Hematopoietic multipotent progenitor cell treated with erythropoietin and hydrocortisone succinate and interleukin-3 and kit ligand, for 4 days (in vitro differentiated cells): Measurements from ENCODE around the gene HS6ST3.
"Not testable (repeated sequence)": the region's sequence is repeated elsewhere in the genome, so short reads cannot be mapped to it uniquely, and the experiment has no call there.

ENCODE experiments used
- DNase-seq: peaks from one replicate; pipeline ENCODE4 v3.0.0-alpha.2; 2015

The HS6ST3 gene

DNA sequence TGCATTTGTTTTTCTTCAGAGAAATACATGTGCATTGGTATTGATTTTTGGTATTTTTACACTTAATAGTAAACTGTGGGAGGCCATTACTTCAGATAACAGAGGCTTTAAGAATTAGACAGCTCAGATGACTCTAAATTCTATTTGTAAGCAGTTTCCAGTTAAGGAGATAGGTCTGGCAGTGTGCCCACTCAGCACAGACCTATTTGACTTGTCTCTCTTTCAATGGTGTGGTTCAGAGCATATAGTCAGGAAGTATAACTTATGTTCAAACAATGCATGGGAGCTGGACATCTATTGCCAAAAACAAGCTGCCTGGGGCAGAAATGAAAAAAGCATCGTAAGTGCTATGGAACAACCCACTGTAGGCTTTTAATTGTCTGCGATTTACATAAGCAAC, 370.7 kb downstream of the HS6ST3 start:
- no peak for DNase-seq

DNA sequence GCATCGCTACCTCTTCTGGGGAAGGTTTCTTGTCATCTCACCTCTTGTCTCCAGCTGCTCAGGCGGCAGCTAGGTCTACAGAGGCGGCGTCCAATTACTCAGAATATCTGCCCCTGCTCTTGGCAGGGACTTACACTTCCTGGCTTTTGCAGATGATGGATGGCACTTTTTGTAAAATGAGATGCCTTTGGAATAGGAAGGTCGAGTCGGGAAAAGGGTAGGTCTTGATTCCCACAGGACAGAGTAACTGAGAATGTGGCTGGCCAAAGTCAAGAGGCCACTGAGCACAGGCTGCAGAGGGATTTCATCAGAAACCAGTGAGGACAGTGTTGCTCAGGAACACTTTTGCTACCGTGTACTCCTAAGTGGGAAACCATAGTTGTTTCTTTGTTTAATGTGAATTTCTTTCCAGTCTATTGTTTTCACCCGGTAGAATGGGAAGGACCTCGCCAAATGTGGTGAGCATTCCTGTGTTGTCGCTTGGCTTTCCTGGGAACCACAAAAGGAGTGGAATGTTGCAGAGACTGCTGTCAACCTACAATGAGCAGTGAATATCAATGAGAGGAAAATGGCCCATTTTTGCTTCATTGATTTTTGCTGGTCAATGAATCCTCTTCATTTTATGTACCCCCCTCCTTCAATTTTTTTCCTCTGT, 383.7 kb downstream of the HS6ST3 start:
- no peak for DNase-seq

DNA sequence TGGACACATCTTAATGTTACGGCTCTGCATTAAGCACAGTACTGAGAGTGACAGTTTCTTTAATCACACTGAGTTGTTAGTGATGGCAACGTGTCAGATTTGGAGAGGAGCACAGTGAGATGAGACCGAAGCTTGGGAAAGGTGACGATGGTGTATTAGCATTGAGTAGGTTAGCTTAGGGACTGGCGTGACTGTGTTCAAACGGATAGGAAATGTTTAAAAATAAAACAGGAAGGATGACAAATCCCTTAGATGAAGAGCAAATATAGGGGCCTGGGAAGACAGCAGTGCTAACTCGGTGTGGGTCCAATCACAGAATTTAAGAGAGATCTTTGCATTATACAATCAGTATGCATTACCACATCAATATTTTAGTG, 384.3 kb downstream of the HS6ST3 start:
- no peak for DNase-seq

DNA sequence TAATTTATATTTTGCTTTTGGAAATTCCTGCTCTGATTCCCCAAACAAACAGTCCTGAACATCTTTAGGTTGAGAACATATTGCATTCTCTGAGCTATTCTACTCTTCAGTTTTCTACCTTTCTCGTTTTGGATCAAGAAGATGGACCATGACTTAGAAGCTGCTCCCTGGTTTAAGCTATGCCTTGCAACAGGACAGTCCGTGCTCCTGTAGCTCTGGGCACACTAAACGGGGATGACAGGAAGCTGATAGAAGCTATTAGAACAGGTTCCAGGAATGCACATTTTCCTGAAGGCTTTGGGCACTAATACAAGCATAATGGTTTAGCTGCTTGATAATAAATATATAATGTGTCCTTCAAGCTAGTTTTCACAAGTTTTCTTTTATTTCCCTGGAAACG, 385.2 kb downstream of the HS6ST3 start:
- no peak for DNase-seq

DNA sequence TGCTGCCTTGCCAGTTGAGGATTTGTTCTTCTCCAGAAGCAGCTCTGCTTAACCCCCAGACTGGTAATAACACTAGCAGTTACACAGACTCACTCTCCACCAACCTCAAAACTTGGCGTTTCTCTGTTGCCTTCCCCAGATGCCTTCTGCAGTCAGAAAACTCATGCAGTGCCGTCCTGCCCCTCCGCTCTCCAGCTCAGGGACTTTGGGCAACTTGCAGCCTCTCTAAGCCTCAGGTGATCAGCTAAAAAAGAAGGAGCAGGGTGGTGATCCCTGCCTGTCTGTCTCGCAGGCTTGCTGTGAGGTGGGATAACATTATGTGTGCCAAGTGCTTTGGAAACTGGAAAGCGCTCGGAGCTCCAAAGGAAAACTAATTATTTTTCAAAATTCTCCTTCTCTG, 391.6 kb downstream of the HS6ST3 start:
- no peak for DNase-seq

DNA sequence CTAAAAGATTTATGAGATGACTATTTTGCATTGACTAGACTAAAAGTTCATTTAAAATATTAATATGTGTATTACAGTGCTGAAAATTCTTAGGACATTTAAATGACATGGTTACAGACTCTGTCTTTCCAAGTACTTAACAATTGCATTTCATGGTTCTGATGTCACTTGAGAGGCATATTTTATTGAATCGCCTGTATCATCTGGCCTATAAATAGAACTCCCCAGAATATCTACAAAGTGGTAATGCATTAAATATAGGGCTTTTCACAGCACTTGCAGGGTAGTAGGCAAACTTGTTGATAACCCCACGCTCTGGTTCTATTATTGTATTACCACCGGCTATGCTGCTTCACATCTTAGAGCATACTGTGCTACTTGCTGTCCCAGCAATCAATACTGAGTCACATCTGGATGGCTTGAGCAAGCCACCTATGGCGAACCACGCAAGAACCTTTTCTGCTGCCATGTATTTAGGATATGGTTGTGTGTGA, 400.6 kb downstream of the HS6ST3 start:
- DNase-seq = no peak

DNA sequence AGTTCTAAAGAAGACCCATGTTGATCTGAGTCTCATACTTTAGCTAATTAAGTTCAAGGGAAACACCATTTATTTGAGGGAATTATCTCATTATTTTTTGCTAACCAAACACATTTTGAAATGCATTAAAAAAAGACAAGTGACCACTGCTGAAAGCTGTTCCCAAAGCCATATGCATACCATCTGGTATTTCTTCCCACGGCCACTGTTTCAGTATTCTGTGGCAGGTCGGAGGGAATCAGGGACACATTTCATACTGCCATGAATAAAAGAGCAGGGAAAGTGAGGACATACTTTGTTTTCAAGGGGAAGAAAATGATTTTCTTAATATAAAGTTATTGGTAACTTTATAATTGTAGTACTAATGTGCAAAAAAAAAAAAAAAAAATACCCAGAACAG, 401.2 kb downstream of the HS6ST3 start:
- DNase-seq = no peak

DNA sequence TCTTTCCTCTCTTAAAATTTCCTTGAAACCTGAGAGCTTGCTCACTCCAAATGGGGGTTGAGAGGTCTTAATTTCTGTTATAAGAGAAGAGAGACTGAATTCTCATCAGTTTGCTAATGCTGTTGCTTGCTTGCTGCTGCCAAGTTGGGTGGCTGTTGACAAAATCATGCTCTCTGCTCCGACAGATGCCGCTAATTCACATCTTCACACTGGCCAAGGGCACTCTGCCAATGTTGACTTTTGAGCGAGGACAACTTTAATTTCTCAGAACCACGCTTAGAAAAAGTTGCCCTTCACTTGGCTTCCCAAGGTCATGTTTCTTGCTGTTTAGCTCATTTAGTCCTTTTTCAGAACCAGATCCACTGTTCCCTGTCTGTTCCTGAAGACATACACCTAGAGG, 402.9 kb downstream of the HS6ST3 start:
- DNase-seq = no peak

DNA sequence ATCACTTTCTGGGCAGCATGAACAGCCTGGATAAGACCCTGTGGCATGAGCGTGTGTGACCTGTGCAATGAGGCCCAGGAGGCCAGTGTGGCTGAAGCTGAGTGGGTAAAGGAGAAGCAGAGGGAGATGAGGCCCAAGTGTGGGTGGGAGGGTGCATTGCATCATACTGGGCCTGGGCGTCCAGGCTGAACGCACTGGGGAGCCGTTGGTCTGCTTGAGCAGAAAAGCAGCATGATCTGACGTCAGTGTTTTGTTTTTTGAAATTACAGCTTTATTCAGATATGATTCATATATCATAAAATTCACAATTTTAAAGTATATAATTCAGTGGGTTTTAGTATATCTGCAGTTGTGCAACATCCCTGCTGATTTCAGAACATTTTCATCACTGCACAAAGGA, 409.7 kb downstream of the HS6ST3 start:
- DNase-seq = no peak

DNA sequence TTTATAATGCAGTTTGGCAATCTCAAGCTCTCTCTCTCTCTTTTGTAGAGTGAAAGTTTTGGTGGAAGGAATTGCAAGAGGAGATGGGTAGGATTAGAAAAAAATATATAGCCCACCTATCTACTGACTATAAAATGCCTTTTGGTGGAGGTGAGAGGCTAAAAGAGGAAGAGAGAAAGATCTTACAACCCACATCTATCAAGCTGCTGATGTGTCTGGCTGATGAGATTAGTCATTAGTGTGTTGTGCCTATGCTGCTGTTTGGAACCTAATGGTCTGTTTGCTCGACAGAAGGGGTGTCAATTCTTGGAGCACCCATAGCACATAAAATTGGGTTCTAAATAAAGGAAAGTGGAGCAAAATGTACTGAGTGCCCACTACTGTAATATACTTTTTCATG, 411.0 kb downstream of the HS6ST3 start:
- DNase-seq = no peak

DNA sequence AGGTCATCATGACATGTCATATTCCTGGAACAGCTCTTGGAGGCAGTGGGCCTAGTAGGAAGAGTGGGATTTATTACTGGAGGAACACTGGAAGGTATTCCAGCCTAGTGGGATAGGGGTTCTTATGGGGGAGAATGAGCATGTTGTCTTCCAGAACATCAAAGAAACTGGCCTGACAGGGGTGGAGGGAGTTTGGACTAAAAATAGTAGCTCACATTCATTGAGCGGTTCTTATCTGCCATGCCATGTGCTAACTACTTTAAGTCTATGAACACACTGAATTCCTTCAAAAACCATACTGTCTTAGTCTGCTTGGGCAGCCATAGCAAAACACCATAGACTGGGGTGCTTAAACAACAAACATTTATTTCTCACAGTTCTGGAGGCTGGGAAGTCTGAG, 413.6 kb downstream of the HS6ST3 start:
- DNase-seq = peak; percentile 5

DNA sequence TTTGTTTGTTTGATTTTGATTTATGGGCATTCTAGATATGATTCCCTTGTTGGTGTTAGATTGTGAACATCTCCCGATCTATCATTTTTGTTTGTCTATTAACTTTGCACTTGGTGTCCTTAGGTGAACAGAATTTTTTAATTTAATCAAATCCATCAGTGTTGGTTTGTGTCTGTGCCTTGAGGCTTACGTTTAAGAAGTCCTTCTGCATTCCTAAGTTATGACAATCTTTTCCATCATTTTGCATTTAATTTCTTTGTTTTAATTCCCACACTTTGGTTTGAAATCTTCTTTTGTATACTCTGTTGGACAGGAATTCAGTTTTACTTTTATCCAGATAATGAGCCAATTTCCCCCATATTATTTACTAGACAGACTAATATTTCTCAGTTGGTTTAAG, 421.7 kb downstream of the HS6ST3 start:
- no peak for DNase-seq

DNA sequence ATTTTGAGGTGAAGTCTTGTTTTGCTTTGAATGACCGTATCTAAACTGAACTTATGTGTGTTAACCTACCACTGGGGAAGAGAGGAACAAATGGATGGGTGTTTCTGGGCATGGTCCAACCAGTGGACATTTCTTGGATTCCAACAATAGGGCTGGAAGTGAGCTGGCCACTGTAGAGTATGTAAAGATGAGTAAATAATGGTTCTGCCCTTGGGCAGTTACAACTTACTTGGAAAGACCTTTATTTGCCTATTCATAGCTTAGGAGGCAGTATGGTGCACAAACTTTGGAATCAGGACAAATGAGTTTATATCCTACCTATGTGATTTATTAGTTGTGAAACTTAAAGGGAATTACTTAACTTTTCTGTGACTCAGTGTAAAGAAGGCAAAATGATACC, 429.5 kb downstream of the HS6ST3 start:
- DNase-seq = no peak

DNA sequence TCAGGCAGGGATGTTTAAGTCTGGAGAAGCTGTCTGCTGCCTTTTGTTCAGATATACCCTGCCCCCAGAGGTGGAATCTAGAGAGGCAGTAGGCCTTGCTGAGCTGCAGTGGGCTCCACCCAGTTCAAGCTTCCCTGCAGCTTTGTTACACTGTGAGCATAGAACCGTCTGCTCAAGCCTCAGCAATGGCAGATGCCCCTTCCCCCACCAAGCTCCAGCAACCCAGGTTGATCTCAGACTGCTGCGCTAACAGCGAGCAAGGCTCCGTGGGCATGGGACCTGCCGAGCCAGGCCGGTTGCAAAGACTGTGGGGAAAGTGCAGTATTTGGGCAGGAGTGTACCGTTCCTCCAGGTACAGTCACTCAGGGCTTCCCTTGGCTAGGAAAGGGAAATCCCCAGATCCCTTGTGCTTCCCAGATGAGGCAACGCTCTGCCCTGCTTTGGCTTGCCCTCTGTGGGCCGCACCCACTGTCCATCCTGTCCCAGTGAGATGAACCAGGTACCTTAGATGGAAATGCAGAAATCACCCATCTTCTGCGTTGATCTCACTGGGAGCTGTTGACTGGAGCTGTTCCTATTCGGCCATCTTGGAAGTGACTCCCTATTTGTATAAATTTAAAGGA, 434.6 kb downstream of the HS6ST3 start:
- not testable (repeated sequence) for DNase-seq

DNA sequence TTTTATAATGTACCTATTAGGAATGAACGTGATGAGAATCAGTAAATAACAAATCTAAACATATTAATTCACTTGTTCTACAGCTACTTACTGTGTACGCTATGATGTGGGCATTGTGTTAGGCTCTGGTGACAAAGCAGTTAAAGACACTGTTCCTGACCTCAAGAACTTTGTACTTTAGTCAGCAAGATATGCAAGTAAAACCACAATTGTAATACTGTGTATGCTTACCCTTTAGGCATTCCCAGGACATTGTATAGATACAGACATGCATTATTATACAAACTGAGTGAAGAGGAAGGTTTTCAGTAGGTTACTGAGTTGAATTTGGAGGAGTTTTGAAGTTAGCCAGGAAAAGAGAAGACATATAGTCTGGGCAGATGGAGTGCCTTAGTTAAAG, 435.8 kb downstream of the HS6ST3 start:
- DNase-seq = no peak

DNA sequence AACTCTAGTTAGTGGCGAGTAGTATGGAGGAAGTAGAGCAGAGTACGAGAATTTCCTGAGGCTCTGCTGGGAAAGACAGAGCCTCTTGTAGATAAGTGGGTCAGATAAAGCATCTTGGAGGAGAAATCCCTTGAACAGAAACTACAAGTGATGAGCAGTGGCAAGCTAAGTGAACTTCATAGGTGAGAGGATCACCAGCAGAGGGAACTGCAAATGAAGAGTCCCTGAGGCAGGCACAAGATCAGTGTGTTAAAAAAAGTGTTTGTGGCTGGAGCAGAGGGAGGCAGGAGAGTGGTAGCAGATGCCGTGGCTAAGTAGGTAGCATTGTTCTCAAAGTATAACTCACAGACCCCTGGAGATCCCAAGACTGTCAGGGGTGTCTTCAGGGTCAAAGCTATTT, 437.6 kb downstream of the HS6ST3 start:
- no peak for DNase-seq

DNA sequence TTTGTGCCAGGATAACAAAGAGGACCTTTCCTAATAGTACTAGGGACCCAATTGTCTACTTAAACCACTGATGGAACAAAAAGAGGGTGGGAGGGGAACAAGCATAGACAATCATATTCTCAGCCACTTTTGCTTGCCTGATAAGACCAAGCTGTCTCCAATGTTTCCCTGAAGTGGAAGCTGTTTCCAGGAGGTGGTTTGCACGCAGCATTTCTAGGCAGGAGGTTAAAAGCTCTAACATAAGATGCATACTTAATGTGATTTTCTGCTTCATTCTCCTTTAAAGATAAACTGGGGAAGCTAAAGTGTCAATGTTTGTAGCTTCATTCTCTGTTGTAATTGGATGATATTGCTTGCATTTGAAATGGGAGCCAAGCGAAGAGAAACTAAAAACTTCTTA, 442.9 kb downstream of the HS6ST3 start:
- no peak for DNase-seq

DNA sequence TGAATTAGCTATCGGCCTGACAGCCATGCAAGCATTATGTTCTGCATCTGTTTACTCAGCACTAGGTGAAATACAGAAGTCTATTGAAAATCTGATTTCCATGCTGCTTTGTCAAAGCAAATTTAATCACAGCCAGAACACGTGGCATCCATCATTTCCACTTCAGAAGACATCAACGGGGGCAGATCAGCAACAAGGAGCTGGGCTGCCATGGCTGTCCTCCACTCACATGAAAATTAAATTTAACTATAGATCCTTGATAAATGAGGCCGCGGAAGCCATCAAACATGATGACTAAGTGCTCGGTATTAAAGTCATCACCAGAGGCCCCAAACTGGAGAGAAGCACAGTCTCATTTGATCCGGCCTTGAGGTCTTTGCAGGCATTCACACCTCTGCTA, 443.5 kb downstream of the HS6ST3 start:
- no peak for DNase-seq

DNA sequence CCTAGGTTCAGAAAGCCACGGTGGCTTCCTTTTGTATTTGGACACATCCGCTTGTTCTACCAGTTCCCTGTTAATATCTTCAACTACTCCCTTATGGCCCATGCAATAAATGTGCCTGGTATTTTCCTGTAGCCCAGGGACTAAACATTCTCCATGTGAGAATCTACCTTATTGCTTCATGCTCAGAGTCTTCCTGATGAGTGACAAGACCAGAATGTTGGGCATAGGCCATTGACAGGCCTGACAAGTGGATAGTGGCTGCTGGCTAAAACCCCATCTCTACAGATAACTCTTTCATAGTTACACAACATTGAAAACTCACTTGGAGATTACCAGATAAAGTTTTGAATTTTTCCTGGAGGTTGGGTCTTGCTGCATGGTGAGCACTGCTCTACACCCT, 449.9 kb downstream of the HS6ST3 start:
- DNase-seq = no peak

DNA sequence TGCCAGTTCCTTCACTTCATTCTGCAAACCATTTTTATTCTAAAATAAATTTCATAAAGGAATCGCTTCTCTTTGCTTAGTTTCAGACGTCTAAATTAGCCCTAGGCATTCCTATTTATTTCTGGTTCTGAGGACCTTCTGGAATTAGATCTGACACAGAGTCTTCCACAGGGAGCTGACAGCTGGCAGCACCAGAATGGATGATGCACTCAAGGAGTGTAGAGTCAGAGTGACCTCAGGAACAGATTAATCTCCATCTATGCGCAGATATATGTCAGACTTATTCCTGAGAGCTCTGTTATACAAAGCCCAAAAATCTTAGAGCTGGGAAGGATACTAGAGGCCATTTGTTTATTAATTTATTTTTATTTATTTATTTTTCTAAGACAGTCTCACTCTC, 450.8 kb downstream of the HS6ST3 start:
- DNase-seq = no peak

DNA sequence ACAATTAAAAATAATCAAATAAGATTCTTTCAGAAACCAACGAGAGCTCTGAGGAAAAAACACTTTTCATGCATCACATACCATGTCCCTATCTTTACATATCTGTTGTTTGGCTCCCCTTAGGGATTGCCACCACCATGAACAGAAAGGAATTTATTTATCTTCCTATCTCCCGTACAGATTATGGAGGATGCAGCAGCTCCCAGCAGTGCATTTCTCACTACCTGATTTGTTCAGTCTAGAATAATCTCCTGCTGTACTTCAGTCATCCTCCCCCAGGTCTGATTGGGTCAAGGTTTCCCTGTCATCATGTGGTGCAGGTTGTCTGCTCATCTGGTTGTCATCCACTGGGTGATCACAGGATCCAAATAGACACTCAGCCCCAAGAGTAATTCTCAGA, 453.1 kb downstream of the HS6ST3 start:
- DNase-seq = no peak

DNA sequence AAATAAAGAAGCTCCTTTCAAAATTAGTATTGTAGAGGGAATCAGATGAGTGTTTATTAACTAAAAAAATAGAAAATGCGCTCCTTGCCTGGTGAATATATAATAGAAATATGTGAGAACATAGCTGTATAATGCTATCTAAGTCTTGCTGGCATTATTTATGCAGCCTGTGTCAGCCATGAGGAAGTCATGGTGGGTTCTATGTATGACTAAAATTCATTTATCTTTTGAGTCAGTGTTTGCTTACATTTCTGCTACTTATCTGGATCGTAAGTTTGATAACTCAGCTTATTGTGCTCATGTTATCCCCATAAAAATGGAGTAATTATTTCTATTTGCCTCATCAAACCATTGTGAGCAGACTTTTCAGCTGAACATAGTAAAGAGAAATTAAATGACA, 455.1 kb downstream of the HS6ST3 start:
- no peak for DNase-seq

DNA sequence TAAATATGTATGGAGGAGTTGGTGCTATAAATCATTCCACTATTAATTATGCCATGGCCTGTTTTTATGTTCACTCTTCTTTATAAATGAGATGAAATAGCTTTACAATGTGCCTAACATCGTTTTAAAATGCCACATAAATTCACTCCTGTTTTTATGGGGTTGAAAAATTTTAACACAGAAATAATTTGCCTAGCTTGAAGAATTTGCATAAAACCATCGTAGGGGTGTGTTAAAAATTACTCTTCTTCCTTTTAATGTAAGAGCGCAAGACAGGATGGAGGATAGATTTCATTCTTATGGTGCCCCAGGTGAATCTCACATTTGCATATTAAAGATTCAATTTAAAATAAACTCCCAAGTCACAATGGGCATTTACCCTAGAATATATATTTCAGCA, 456.6 kb downstream of the HS6ST3 start:
- no peak for DNase-seq

DNA sequence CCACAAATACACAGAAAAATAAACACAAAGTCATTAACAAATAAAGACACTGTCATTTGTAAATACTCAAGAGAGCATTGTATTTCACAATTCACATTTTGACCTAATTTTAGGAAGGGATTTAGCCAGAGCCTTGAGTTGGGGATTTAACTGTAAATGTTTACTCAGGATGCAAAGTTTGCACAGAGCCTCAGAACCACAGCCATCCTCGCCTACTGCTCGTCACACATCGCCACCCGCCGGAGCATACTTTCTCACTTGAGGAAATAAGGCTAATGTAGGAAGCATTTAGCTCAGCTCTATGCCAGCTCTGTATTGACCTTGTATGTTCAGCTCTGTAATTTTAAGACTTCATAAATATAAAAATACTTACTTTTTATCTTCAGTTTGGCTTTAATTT, 461.6 kb downstream of the HS6ST3 start:
- no peak for DNase-seq

DNA sequence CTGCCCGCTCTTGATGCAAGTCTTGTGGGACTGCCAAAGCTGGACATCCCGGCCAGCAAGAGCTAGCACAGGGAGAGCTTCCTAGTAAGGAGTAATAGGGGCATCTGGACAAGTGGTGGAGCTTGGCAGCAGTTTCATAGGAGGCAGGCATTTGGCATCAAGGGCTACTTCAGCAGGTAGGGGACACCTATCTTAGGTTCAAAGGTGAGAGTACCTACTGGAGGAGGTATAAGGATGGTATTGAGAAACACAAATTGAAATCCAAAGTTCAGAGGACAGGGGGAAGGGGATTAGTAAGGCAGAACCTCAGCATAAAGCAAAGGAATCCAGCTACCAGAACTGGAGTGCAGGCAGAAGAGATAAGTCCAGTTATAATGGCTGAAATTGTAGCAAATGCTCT, 462.7 kb downstream of the HS6ST3 start:
- DNase-seq = no peak
